HepG2 (cell line): Measurements from ENCODE around the gene GPHN. TPM values are rescaled to one million over a fixed set of nuclear protein-coding genes. Genes with fewer than 3 reads are reported as not detected.

Experiments used
- ATAC-seq: fragments of 200-7000 bp; cut with Tn5 transposase; 3 replicates; pipeline ENCODE4 v1.9.1; 2020; ENCODE audit warnings: mild to moderate bottlenecking, moderate library complexity
- BruUV-seq: library from RNA; stranded (reverse); fragments of 400-500 nt; replicated peaks from 2 replicates; lab custom pipeline; 2021; lab: Mats Ljungman, UMichigan
- CTCF ChIA-PET: fragments of 300-600 bp; formaldehyde crosslinking; extraction: SDS; loops from one replicate; lab custom pipeline; 2021; ENCODE audit warnings: low total read pairs, inconsistent platforms, low intra/inter-chr PET ratio; lab: Yijun Ruan, JAX
- POLR2A ChIA-PET: fragments of 350-600 bp; sonication (Branson Sonifier 250); formaldehyde crosslinking; loops from one replicate; lab custom pipeline; 2020; ENCODE audit warnings: antibody characterized with exemption, inconsistent platforms; lab: Yijun Ruan, JAX
- DNase-seq: peaks from one replicate; pipeline ENCODE4 v3.0.0-alpha.2; 2015; ENCODE audit warnings: low spot score
- FAIRE-seq: peaks from 3 replicates; lab custom pipeline; 2011; peaks lifted over from hg19 to GRCh38; lab: Jason Lieb, UNC
- H2AFZ ChIP-seq: one replicate; pipeline ENCODE4 v1.6.1; 2011; ENCODE audit warnings: low read length, inconsistent platforms
- H3K27ac ChIP-seq: fragments of 300-600 bp; 3 replicates; pipeline ENCODE4 v1.8.0; 2011; ENCODE audit warnings: mixed run types, mild to moderate bottlenecking, mixed read lengths, low read length, inconsistent platforms; ENCODE audit not compliant: insufficient read depth; ENCODE audit errors: extremely low read length
- H3K27me3 ChIP-seq, 2 experiments: fragments of 200-600 bp in 1 of 2; 2 replicates in 1 of 2; 3 replicates in 1 of 2; pipeline versions ENCODE4 v1.6.0 to v1.8.0; 2011; ENCODE audit warnings: low read length in 2 of 2, mild to moderate bottlenecking in 2 of 2, moderate library complexity in 2 of 2, inconsistent platforms in 1 of 2; ENCODE audit not compliant: insufficient read depth in 2 of 2, control insufficient read depth in 1 of 2
- H3K36me3 ChIP-seq, 2 experiments: fragments of 200-600 bp in 1 of 2; replicated peaks in 1 of 2; 2 replicates in 1 of 2; 3 replicates in 1 of 2; pipeline versions ENCODE4 v1.5.1 to v1.8.0; 2011; ENCODE audit warnings: low read length in 2 of 2, inconsistent platforms in 1 of 2; ENCODE audit not compliant: insufficient read depth in 2 of 2, control insufficient read depth in 1 of 2
- H3K4me1 ChIP-seq: 2 replicates; pipeline ENCODE4 v1.5.1; 2012; ENCODE audit warnings: low read length, inconsistent platforms; ENCODE audit not compliant: insufficient read depth
- H3K4me2 ChIP-seq: 2 replicates; pipeline ENCODE4 v1.6.0; 2011; ENCODE audit warnings: low read depth, low read length, inconsistent platforms
- H3K4me3 ChIP-seq, 3 experiments: fragments of 200-600 bp in 1 of 3; sonication (generic), shearing (Covaris generic) in 1 of 3; replicated peaks in 1 of 3; 2 replicates each; pipeline ENCODE4 v1.5.1; 2011 to 2016; ENCODE audit warnings: low read length in 3 of 3, inconsistent platforms in 2 of 3, low read depth in 2 of 3, mild to moderate bottlenecking in 2 of 3, control low read depth in 1 of 3, mixed read lengths in 1 of 3; ENCODE audit not compliant: insufficient read depth in 1 of 3
- H3K79me2 ChIP-seq: one replicate; pipeline ENCODE4 v1.6.1; 2011; ENCODE audit warnings: low read length, inconsistent platforms; ENCODE audit not compliant: insufficient read depth
- H3K9ac ChIP-seq: 2 replicates; pipeline ENCODE4 v1.6.0; 2011; ENCODE audit warnings: mild to moderate bottlenecking, low read depth, low read length, inconsistent platforms; ENCODE audit not compliant: insufficient read depth
- H3K9me3 ChIP-seq: 2 replicates; pipeline ENCODE4 v1.5.1; 2012; ENCODE audit warnings: mild to moderate bottlenecking, low read length
- H4K20me1 ChIP-seq: 2 replicates; pipeline ENCODE4 v1.6.0; 2011; ENCODE audit warnings: inconsistent platforms, mild to moderate bottlenecking, low read length, moderate library complexity; ENCODE audit not compliant: insufficient read depth
- GLI4 ChIP-seq: sonication (generic); formaldehyde crosslinking; IDR thresholded peaks from 2 replicates; pipeline ENCODE4 v1.5.1; 2020; ENCODE audit warnings: missing genetic modification reagents, mild to moderate bottlenecking, moderate library complexity, borderline replicate concordance
- IKZF4 ChIP-seq: sonication (generic); formaldehyde crosslinking; IDR thresholded peaks from 2 replicates; pipeline ENCODE4 v1.5.1; 2020; ENCODE audit warnings: borderline replicate concordance, mild to moderate bottlenecking, low read depth, missing genetic modification reagents; ENCODE audit errors: not compliant biosample characterization
- JDP2 ChIP-seq: sonication (generic); formaldehyde crosslinking; IDR thresholded peaks from 2 replicates; pipeline ENCODE4 v1.8.1; 2022; ENCODE audit warnings: missing genetic modification reagents, borderline replicate concordance
- MEF2D ChIP-seq: sonication (generic); formaldehyde crosslinking; IDR thresholded peaks from 2 replicates; pipeline ENCODE4 v1.5.1; 2020; ENCODE audit warnings: mild to moderate bottlenecking, missing genetic modification reagents
- NCOA5 ChIP-seq: sonication (generic); formaldehyde crosslinking; IDR thresholded peaks from 2 replicates; pipeline ENCODE4 v1.4.0; 2020; ENCODE audit warnings: missing genetic modification reagents
- PHF20 ChIP-seq: sonication (generic); formaldehyde crosslinking; IDR thresholded peaks from 2 replicates; pipeline ENCODE4 v1.5.0; 2020; ENCODE audit warnings: mild to moderate bottlenecking, missing genetic modification reagents
- TBL1XR1 ChIP-seq: fragments of 150-350 bp; IDR thresholded peaks from 2 replicates; pipeline ENCODE4 v1.6.1; 2014; ENCODE audit warnings: borderline replicate concordance, low read length; ENCODE audit not compliant: partially characterized antibody
- TBX3 ChIP-seq: fragments of 450-650 bp; IDR thresholded peaks from 2 replicates; pipeline ENCODE4 v1.6.1; 2017; ENCODE audit warnings: antibody characterized with exemption, mild to moderate bottlenecking, inconsistent platforms, borderline replicate concordance
- TRIM24 ChIP-seq: sonication (generic); formaldehyde crosslinking; IDR thresholded peaks from 2 replicates; pipeline ENCODE4 v1.8.0; 2022; ENCODE audit warnings: mild to moderate bottlenecking, missing genetic modification reagents
- XBP1 ChIP-seq: sonication (generic); formaldehyde crosslinking; IDR thresholded peaks from 2 replicates; pipeline ENCODE4 v1.5.0; 2020; ENCODE audit warnings: missing genetic modification reagents
- ZBTB21 ChIP-seq: sonication (generic); formaldehyde crosslinking; IDR thresholded peaks from 2 replicates; pipeline ENCODE4 v1.4.0; 2020; ENCODE audit warnings: missing genetic modification reagents
- ZNF264 ChIP-seq: sonication (generic); formaldehyde crosslinking; IDR thresholded peaks from 2 replicates; pipeline ENCODE4 v1.4.0; 2020; ENCODE audit warnings: missing genetic modification reagents
- ZNF383 ChIP-seq: sonication (generic); formaldehyde crosslinking; IDR thresholded peaks from 2 replicates; pipeline ENCODE4 v1.4.0; 2020; ENCODE audit warnings: missing genetic modification reagents, mild to moderate bottlenecking, borderline replicate concordance
- ZNF460 ChIP-seq: sonication (generic); formaldehyde crosslinking; IDR thresholded peaks from 2 replicates; pipeline ENCODE4 v1.5.1; 2020; ENCODE audit warnings: missing genetic modification reagents, mild to moderate bottlenecking, borderline replicate concordance
- ZNF776 ChIP-seq: sonication (generic); formaldehyde crosslinking; IDR thresholded peaks from 2 replicates; pipeline ENCODE4 v1.4.0; 2020; ENCODE audit warnings: mild to moderate bottlenecking, missing genetic modification reagents
- ZNF841 ChIP-seq: sonication (generic); formaldehyde crosslinking; IDR thresholded peaks from 2 replicates; pipeline ENCODE4 v1.8.1; 2023; ENCODE audit warnings: missing genetic modification reagents, borderline replicate concordance
- WGBS: methylation state at CpG from one replicate; pipeline ENCODE4 v1.1.6; 2017; ENCODE audit warnings: low lambda C conversion rate; 5-methylcytosine and 5-hydroxymethylcytosine counted together
- in situ Hi-C: cut with HindIII; loops from 2 replicates; pipeline ENCODE4 v1.10.0; 2017; ENCODE audit warnings: low pct_unique_long_range_greater_than_20kb; ENCODE audit not compliant: extremely low pct_ligation_motif_present
- intact Hi-C: fragments of 100-400 bp; cut with micrococcal nuclease; formaldehyde crosslinking; loops from one replicate; pipeline ENCODE4 v1.10.0; 2022; ENCODE audit not compliant: unreplicated experiment
- polyA plus RNA-seq, 8 experiments: library from polyadenylated mRNA; depleted of rRNA in 3 of 8; stranded (reverse) in 7 of 8; unstranded in 1 of 8; fragments of >200 nt; fragmentation: Illumina TruSeq in 4 of 8; extraction: Trizol in 4 of 8; gene quantifications; 2 replicates each; pipeline versions ENCODE4 v1.2.1 to v1.2.3, GENCODE V29; 2011 to 2016; ENCODE audit warnings: low read depth in 4 of 8, missing spikeins in 1 of 8, mixed read lengths in 1 of 8; ENCODE audit not compliant: insufficient read depth in 1 of 8
- total RNA-seq, 5 experiments: library from RNA; depleted of rRNA; stranded (reverse); fragments of >200 nt; fragmentation: Illumina TruSeq; extraction: Trizol; gene quantifications; 2 replicates each; pipeline ENCODE4 v1.2.3, GENCODE V29; 2016; ENCODE audit warnings: low read depth in 1 of 5

The GPHN gene
- total and polyA plus RNA-seq, 2 of the 13 experiments (the other 11 are each of a cell fraction or from before 2014, with no cell fraction given), result 12.7 to 19.2 TPM

- no peak overlapping the region for H2AFZ ChIP-seq
- 90% methylated on average over 1 of the region's 1 CpG for WGBS
- H3K4me2 ChIP-seq, result no peak overlapping the region
- H3K4me1 ChIP-seq, result no peaks in the 10 kb centered on the region
- ATAC-seq (no peak), FAIRE-seq (no peak), DNase-seq (no peak)
- H3K9me3 ChIP-seq, result no peaks in the 10 kb centered on the region
- intact Hi-C loops (no loop called here), in situ Hi-C loops (no loop called here)
- no peak overlapping the region for H3K4me3 ChIP-seq
- no TSS peak for BruUV-seq
- TF ChIP-seq NCOA5 (no peak), ZNF264 (CRISPR knock-in tag) (no peak), JDP2 (CRISPR knock-in tag) (no peak), XBP1 (no peak), GLI4 (no peak), TRIM24 (CRISPR knock-in tag) (no peak), TBX3 (no peak), IKZF4 (CRISPR knock-in tag) (no peak), ZBTB21 (CRISPR knock-in tag) (no peak), ZNF460 (CRISPR knock-in tag) (no peak), TBL1XR1 (no peak), MEF2D (CRISPR knock-in tag) (no peak), ZNF383 (CRISPR knock-in tag) (no peak), ZNF776 (CRISPR knock-in tag) (no peak), PHF20 (CRISPR knock-in tag) (no peak), ZNF841 (CRISPR knock-in tag) (no peak)
- H3K79me2 ChIP-seq, result no peaks in the 10 kb centered on the region
- no peaks in the 10 kb centered on the region for H4K20me1 ChIP-seq
- no peak overlapping the region for H3K9ac ChIP-seq
- H3K27ac ChIP-seq, result no peak overlapping the region
- no peaks in the 10 kb centered on the region for H3K27me3 ChIP-seq
- CTCF ChIA-PET, result no interaction called here
- POLR2A ChIA-PET, result no interaction called here
- no peaks in the 10 kb centered on the region for H3K36me3 ChIP-seq
Observed at GRCh38 chr14:66476964-66477363, 31.0 kb upstream of the GPHN start.
